HG02610 (cell line): Measurements from ENCODE around the gene MYOF.

ENCODE experiments used
- ATAC-seq: cut with Tn5 transposase; IDR thresholded peaks from one replicate; pipeline ENCODE4 v1.9.1; 2021; ENCODE audit warnings: mild to moderate bottlenecking, moderate library complexity; ENCODE audit not compliant: unreplicated experiment

Gene MYOF

GRCh38 chr10:93482145-93482834, at the start of gene MYOF:
TSS of gene MYOF (minus strand) at chr10:93482334. CDS start at chr10:93482194, 140 bp downstream.
- peak; percentile 71 for ATAC-seq

GRCh38 chr10:93518531-93518930, 36.4 kb upstream of the MYOF start:
- ATAC-seq, result no peak

GRCh38 chr10:93516006-93516380, 33.9 kb upstream of the MYOF start:
- ATAC-seq, result no peak

GRCh38 chr10:93515071-93516005, 33.2 kb upstream of the MYOF start:
- ATAC-seq, result no peak

GRCh38 chr10:93514521-93514920, 32.4 kb upstream of the MYOF start:
- ATAC-seq, result no peak

- ATAC-seq, result no peak
Measured at GRCh38 chr10:93513091-93513490, 31.0 kb upstream of the MYOF start.

- ATAC-seq, result no peak
Measured at GRCh38 chr10:93512565-93512964, 30.4 kb upstream of the MYOF start.

GRCh38 chr10:93509816-93510215, 27.7 kb upstream of the MYOF start:
- ATAC-seq, result no peak

- ATAC-seq, result no peak
Measured at GRCh38 chr10:93505075-93505474, 22.9 kb upstream of the MYOF start.

GRCh38 chr10:93503075-93503474, 20.9 kb upstream of the MYOF start:
- ATAC-seq, result peak; percentile 72

GRCh38 chr10:93501650-93502049, 19.5 kb upstream of the MYOF start:
- ATAC-seq, result no peak

- ATAC-seq, result no peak
Measured at GRCh38 chr10:93498166-93498565, 16.0 kb upstream of the MYOF start.

GRCh38 chr10:93496322-93497041, 14.3 kb upstream of the MYOF start, which contains the start of gene CEP55:
TSS of gene CEP55 (plus strand) at chr10:93496612. CDS start at chr10:93500052, 3,440 bp downstream.
- ATAC-seq, result peak; percentile 100

GRCh38 chr10:93495654-93496321, 13.7 kb upstream of the MYOF start:
- peak; percentile 21 for ATAC-seq

GRCh38 chr10:93494494-93494893, 12.4 kb upstream of the MYOF start:
- ATAC-seq, result no peak

- no peak for ATAC-seq
Measured at GRCh38 chr10:93493162-93493561, 11.0 kb upstream of the MYOF start.

- no peak for ATAC-seq
Measured at GRCh38 chr10:93491602-93492121, 9.5 kb upstream of the MYOF start.

- ATAC-seq, result no peak
Measured at GRCh38 chr10:93488956-93489528, 6.9 kb upstream of the MYOF start.

- no peak for ATAC-seq
Measured at GRCh38 chr10:93485690-93486089, 3.6 kb upstream of the MYOF start.

- no peak for ATAC-seq
Measured at GRCh38 chr10:93481637-93482144, 443 bp downstream of the MYOF start.
